HL-60 (cell line): ENCODE data around the gene PFN4.

Experiments
- POLR2AphosphoS5 ChIP-seq: IDR thresholded peaks from 2 replicates; pipeline ENCODE4 v1.6.1; 2012; ENCODE audit warnings: low read depth
- TF ChIP-seq, protein P1 (sequence below): IDR thresholded peaks from one replicate; pipeline ENCODE4 v1.5.1; 2011; ENCODE audit warnings: low read length, control low read depth, inconsistent platforms; ENCODE audit not compliant: insufficient read depth

DNA sequence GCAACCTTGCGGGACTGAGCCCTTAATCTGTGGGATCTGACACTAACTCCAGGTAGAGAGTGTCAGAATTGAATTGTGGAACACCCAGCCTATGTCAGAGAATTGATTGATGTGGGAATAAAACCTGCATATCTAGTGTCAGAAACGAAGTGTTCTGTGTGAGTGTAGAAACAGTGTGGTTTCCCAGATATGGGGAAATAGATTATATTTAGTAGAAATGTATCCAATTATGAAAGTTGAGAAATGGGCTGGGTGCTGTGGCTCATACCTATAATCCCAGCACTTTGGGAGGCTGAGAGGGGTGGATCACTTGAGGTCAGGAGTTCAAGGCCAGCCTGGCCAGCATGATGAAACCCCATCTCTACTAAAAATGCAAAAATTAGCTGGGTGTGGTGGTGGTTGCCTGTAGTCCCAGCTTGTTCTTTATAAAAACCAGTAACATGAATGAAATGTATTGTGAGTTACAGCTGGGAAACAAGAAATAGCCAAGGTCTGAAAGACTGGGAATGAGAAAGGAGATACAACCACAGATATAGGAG, 34.2 kb downstream of the PFN4 start:
- TF ChIP-seq, protein P1, sequence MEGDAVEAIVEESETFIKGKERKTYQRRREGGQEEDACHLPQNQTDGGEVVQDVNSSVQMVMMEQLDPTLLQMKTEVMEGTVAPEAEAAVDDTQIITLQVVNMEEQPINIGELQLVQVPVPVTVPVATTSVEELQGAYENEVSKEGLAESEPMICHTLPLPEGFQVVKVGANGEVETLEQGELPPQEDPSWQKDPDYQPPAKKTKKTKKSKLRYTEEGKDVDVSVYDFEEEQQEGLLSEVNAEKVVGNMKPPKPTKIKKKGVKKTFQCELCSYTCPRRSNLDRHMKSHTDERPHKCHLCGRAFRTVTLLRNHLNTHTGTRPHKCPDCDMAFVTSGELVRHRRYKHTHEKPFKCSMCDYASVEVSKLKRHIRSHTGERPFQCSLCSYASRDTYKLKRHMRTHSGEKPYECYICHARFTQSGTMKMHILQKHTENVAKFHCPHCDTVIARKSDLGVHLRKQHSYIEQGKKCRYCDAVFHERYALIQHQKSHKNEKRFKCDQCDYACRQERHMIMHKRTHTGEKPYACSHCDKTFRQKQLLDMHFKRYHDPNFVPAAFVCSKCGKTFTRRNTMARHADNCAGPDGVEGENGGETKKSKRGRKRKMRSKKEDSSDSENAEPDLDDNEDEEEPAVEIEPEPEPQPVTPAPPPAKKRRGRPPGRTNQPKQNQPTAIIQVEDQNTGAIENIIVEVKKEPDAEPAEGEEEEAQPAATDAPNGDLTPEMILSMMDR, result no peak
- TF ChIP-seq POLR2AphosphoS5, result no peak
